Trophoblast cell (in vitro differentiated cells and primary cell): ENCODE measurements around the gene BAG3.

Experiments
- DNase-seq, 2 donors: peaks; one replicate each; pipeline ENCODE4 v3.0.0-alpha.2; 2016
- H2AFZ ChIP-seq: 2 replicates; pipeline ENCODE4 v1.6.1; 2013; ENCODE audit warnings: low read length, moderate library complexity, mild to moderate bottlenecking; ENCODE audit not compliant: insufficient read depth, poor library complexity
- H2AK5ac ChIP-seq: 2 replicates; pipeline ENCODE4 v1.6.1; 2013; ENCODE audit warnings: mild to moderate bottlenecking, low read length
- H2BK120ac ChIP-seq: 2 replicates; pipeline ENCODE4 v1.6.1; 2013; ENCODE audit warnings: low read length, mild to moderate bottlenecking, moderate library complexity; ENCODE audit not compliant: insufficient read depth, poor library complexity
- H2BK12ac ChIP-seq: 2 replicates; pipeline ENCODE4 v1.6.1; 2013; ENCODE audit warnings: mild to moderate bottlenecking, low read length, moderate library complexity
- H2BK5ac ChIP-seq: 2 replicates; pipeline ENCODE4 v1.6.1; 2013; ENCODE audit warnings: low read length, low read depth, moderate library complexity, mild to moderate bottlenecking; ENCODE audit not compliant: poor library complexity
- H3K14ac ChIP-seq: 2 replicates; pipeline ENCODE4 v1.6.1; 2013; ENCODE audit warnings: mild to moderate bottlenecking, low read length
- H3K18ac ChIP-seq: 2 replicates; pipeline ENCODE4 v1.6.1; 2013; ENCODE audit warnings: mild to moderate bottlenecking, low read length
- H3K23ac ChIP-seq: 2 replicates; pipeline ENCODE4 v1.6.1; 2013; ENCODE audit warnings: low read length
- H3K27ac ChIP-seq: 2 replicates; pipeline ENCODE4 v1.5.1; 2013; ENCODE audit warnings: low read depth, mild to moderate bottlenecking, inconsistent platforms, low read length, moderate library complexity
- H3K27me3 ChIP-seq: 2 replicates; pipeline ENCODE4 v1.6.1; 2013; ENCODE audit warnings: inconsistent platforms, mild to moderate bottlenecking, low read length, moderate library complexity; ENCODE audit not compliant: insufficient read depth
- H3K36me3 ChIP-seq, 2 experiments: 1 replicate in 1 of 2; 2 replicates in 1 of 2; pipeline ENCODE4 v1.6.1; 2013; ENCODE audit warnings: low read length in 2 of 2, mild to moderate bottlenecking in 2 of 2, moderate library complexity in 1 of 2; ENCODE audit not compliant: insufficient read depth in 2 of 2, control insufficient read depth in 1 of 2
- H3K4ac ChIP-seq: 2 replicates; pipeline ENCODE4 v1.6.1; 2013; ENCODE audit warnings: low read depth, mild to moderate bottlenecking, low read length, moderate library complexity
- H3K4me1 ChIP-seq, 2 experiments: 1 replicate in 1 of 2; 2 replicates in 1 of 2; pipeline ENCODE4 v1.6.1; 2013; ENCODE audit warnings: low read length in 2 of 2, mild to moderate bottlenecking in 2 of 2, moderate library complexity in 1 of 2; ENCODE audit not compliant: insufficient read depth in 2 of 2, control insufficient read depth in 1 of 2
- H3K4me2 ChIP-seq: 2 replicates; pipeline ENCODE4 v1.6.1; 2013; ENCODE audit warnings: inconsistent platforms, mild to moderate bottlenecking, low read length, moderate library complexity
- H3K4me3 ChIP-seq: 2 replicates; pipeline ENCODE4 v1.5.1; 2013; ENCODE audit warnings: mild to moderate bottlenecking, low read depth, low read length, inconsistent platforms
- H3K79me1 ChIP-seq: one replicate; pipeline ENCODE4 v1.6.1; 2013; ENCODE audit warnings: low read length
- H3K79me2 ChIP-seq: 2 replicates; pipeline ENCODE4 v1.6.1; 2013; ENCODE audit warnings: low read length, mild to moderate bottlenecking; ENCODE audit not compliant: control insufficient read depth, insufficient read depth, poor library complexity
- H3K9ac ChIP-seq: 2 replicates; pipeline ENCODE4 v1.6.1; 2013; ENCODE audit warnings: mild to moderate bottlenecking, low read length
- H3K9me3 ChIP-seq: 2 replicates; pipeline ENCODE4 v1.6.1; 2013; ENCODE audit warnings: low read depth, mild to moderate bottlenecking, control low read depth, inconsistent platforms, low read length; ENCODE audit not compliant: insufficient read depth
- H4K12ac ChIP-seq: 2 replicates; pipeline ENCODE4 v1.6.1; 2013; ENCODE audit warnings: low read depth, mild to moderate bottlenecking, low read length, moderate library complexity
- H4K8ac ChIP-seq: 2 replicates; pipeline ENCODE4 v1.6.1; 2013; ENCODE audit warnings: low read depth, mild to moderate bottlenecking, low read length, moderate library complexity
- H4K91ac ChIP-seq: one replicate; pipeline ENCODE4 v1.6.1; 2013; ENCODE audit warnings: low read depth, mild to moderate bottlenecking, low read length, moderate library complexity
- WGBS: extraction: QIAGEN DNeasy Blood & Tissue Kit; methylation state at CpG from one replicate; pipeline ENCODE4 v1.1.7; 2013; ENCODE audit warnings: missing lambda C conversion rate; ENCODE audit not compliant: insufficient read length, insufficient coverage; ENCODE audit errors: extremely low coverage; 5-methylcytosine and 5-hydroxymethylcytosine counted together

The BAG3 gene

GRCh38 chr10:119694608-119695007, 43.4 kb downstream of the BAG3 start:
- no peak overlapping the region for H3K9ac ChIP-seq
- no peaks in the 10 kb centered on the region for H3K36me3 ChIP-seq
- no peak overlapping the region for H3K27ac ChIP-seq
- no peak overlapping the region for H3K4ac ChIP-seq
- no peak overlapping the region for H4K12ac ChIP-seq
- no peaks in the 10 kb centered on the region for H3K79me2 ChIP-seq
- H2BK12ac ChIP-seq, result no peak overlapping the region
- no peak overlapping the region for H3K23ac ChIP-seq
- peaks cover 5% of the 10 kb centered on the region for H3K9me3 ChIP-seq
- H2BK5ac ChIP-seq, result no peak overlapping the region
- no peak overlapping the region for H3K4me2 ChIP-seq
- H3K4me3 ChIP-seq, result no peak overlapping the region
- no peaks in the 10 kb centered on the region for H3K27me3 ChIP-seq
- no peak overlapping the region for H3K14ac ChIP-seq
- no peak overlapping the region for H2AFZ ChIP-seq
- H3K18ac ChIP-seq, result no peak overlapping the region
- no peak overlapping the region for H4K91ac ChIP-seq
- H3K79me1 ChIP-seq, result no peaks in the 10 kb centered on the region
- H2AK5ac ChIP-seq, result no peak overlapping the region
- peaks cover 0 to 5% of the 10 kb centered on the region in 2 experiments for H3K4me1 ChIP-seq
- H2BK120ac ChIP-seq, result no peak overlapping the region
- no peak overlapping the region for H4K8ac ChIP-seq
- no CpG with 5 or more reads among the region's 7 CpGs for WGBS
- DNase-seq, result no peak

GRCh38 chr10:119700321-119700954, 49.3 kb downstream of the BAG3 start:
- H3K9me3 ChIP-seq, result no peaks in the 10 kb centered on the region
- no peak overlapping the region for H3K23ac ChIP-seq
- WGBS, result no CpG with 5 or more reads among the region's 4 CpGs
- no peak overlapping the region for H3K4me2 ChIP-seq
- no peaks in the 10 kb centered on the region for H3K27me3 ChIP-seq
- no peak overlapping the region for H3K18ac ChIP-seq
- H3K27ac ChIP-seq, result no peak overlapping the region
- no peak overlapping the region for H3K4ac ChIP-seq
- no peaks in the 10 kb centered on the region for H3K79me1 ChIP-seq
- no peak overlapping the region for H2BK120ac ChIP-seq
- no peak overlapping the region for H4K8ac ChIP-seq
- no peak overlapping the region for H2BK12ac ChIP-seq
- no peak overlapping the region for H2BK5ac ChIP-seq
- H3K4me1 ChIP-seq, result no peaks in the 10 kb centered on the region
- no peak overlapping the region for H3K4me3 ChIP-seq
- DNase-seq, result no peak
- H3K14ac ChIP-seq, result no peak overlapping the region
- no peaks in the 10 kb centered on the region for H3K79me2 ChIP-seq
- H3K36me3 ChIP-seq, result no peaks in the 10 kb centered on the region
- H2AFZ ChIP-seq, result no peak overlapping the region
- H3K9ac ChIP-seq, result no peak overlapping the region
- H4K12ac ChIP-seq, result no peak overlapping the region
- H2AK5ac ChIP-seq, result no peak overlapping the region
- H4K91ac ChIP-seq, result no peak overlapping the region

- no CpG with 5 or more reads among the region's 7 CpGs for WGBS
- H3K36me3 ChIP-seq, result no peaks in the 10 kb centered on the region
- no peak overlapping the region for H4K91ac ChIP-seq
- no peaks in the 10 kb centered on the region for H3K79me1 ChIP-seq
- H3K79me2 ChIP-seq, result no peaks in the 10 kb centered on the region
- no peak overlapping the region for H3K4me3 ChIP-seq
- no peak overlapping the region for H2AK5ac ChIP-seq
- no peak overlapping the region for H2BK120ac ChIP-seq
- H4K8ac ChIP-seq, result no peak overlapping the region
- no peaks in the 10 kb centered on the region for H3K27me3 ChIP-seq
- no peak overlapping the region for H3K27ac ChIP-seq
- H3K9me3 ChIP-seq, result peaks cover 2% of the 10 kb centered on the region
- no peak overlapping the region for H2BK12ac ChIP-seq
- no peak overlapping the region for H3K4me2 ChIP-seq
- H3K23ac ChIP-seq, result no peak overlapping the region
- no peak overlapping the region for H3K4ac ChIP-seq
- no peaks in the 10 kb centered on the region for H3K4me1 ChIP-seq
- no peak for DNase-seq
- H3K14ac ChIP-seq, result no peak overlapping the region
- H4K12ac ChIP-seq, result no peak overlapping the region
- no peak overlapping the region for H3K9ac ChIP-seq
- no peak overlapping the region for H3K18ac ChIP-seq
- H2AFZ ChIP-seq, result no peak overlapping the region
- H2BK5ac ChIP-seq, result no peak overlapping the region
Measured at GRCh38 chr10:119701861-119702260, 50.7 kb downstream of the BAG3 start.

GRCh38 chr10:119702583-119702982, 51.4 kb downstream of the BAG3 start:
- Histone ChIP-seq H2AFZ (no peak overlapping the region), H3K36me3 (no peaks in the 10 kb centered on the region), H3K27ac (no peak overlapping the region), H4K8ac (no peak overlapping the region), H3K9me3 (peaks cover 2% of the 10 kb centered on the region), H3K9ac (no peak overlapping the region), H3K18ac (no peak overlapping the region), H2BK12ac (no peak overlapping the region), H2BK120ac (no peak overlapping the region), H2AK5ac (no peak overlapping the region), H3K4me3 (no peak overlapping the region), H3K4me1 (no peaks in the 10 kb centered on the region), H3K23ac (no peak overlapping the region), H3K27me3 (no peaks in the 10 kb centered on the region), H2BK5ac (no peak overlapping the region), H3K79me1 (no peaks in the 10 kb centered on the region), H3K4ac (no peak overlapping the region), H3K79me2 (no peaks in the 10 kb centered on the region), H4K12ac (no peak overlapping the region), H3K14ac (no peak overlapping the region), H3K4me2 (no peak overlapping the region), H4K91ac (no peak overlapping the region)
- DNase-seq, result no peak
- no CpG with 5 or more reads among the region's 2 CpGs for WGBS
